Bronchial epithelial cell (primary cell): ENCODE results near the gene KCTD14. TPM values are rescaled to one million over a fixed set of nuclear protein-coding genes. Genes with fewer than 3 reads are reported as not detected.
"Not testable (repeated sequence)": the region's sequence is repeated elsewhere in the genome, so short reads cannot be mapped to it uniquely, and the experiment has no call there.

ENCODE experiments used
- DNase-seq: peaks from one replicate; pipeline ENCODE4 v3.0.0-alpha.2; 2010; ENCODE audit warnings: low read depth
- FAIRE-seq: peaks from 2 replicates; lab custom pipeline; 2011; peaks lifted over from hg19 to GRCh38; lab: Jason Lieb, UNC
- H3K27me3 ChIP-seq: 2 replicates; pipeline ENCODE4 v1.5.1; 2011; ENCODE audit warnings: low read length; ENCODE audit not compliant: control insufficient read depth, insufficient read depth
- H3K36me3 ChIP-seq: 2 replicates; pipeline ENCODE4 v1.5.1; 2011; ENCODE audit warnings: low read length; ENCODE audit not compliant: control insufficient read depth, insufficient read depth
- H3K4me3 ChIP-seq: 2 replicates; pipeline ENCODE4 v1.5.1; 2011; ENCODE audit warnings: mild to moderate bottlenecking, low read depth, low read length, control low read depth
- CTCF ChIP-seq: IDR thresholded peaks from 2 replicates; pipeline ENCODE4 v1.5.1; 2011; ENCODE audit warnings: mild to moderate bottlenecking, moderate library complexity, low read length, control low read depth, inconsistent platforms; ENCODE audit not compliant: insufficient read depth, severe bottlenecking
- total RNA-seq: library from RNA; depleted of rRNA; stranded (reverse); fragments of >200 nt; gene quantifications from 2 replicates; pipeline ENCODE4 v1.2.1, GENCODE V29; 2014

The KCTD14 gene
- total RNA-seq, 1 donor from 2014 or later, result 1.3 TPM

- Histone ChIP-seq H3K4me3 (no peak overlapping the region), H3K36me3 (no peaks in the 10 kb centered on the region), H3K27me3 (no peaks in the 10 kb centered on the region)
- no peak for TF ChIP-seq CTCF
- no peak for FAIRE-seq
- no peak for DNase-seq
Measured at GRCh38 chr11:78034623-78035022, 11.5 kb upstream of the KCTD14 start.

GRCh38 chr11:78033040-78033439, 10.0 kb upstream of the KCTD14 start:
- TF ChIP-seq CTCF, result no peak
- no peak overlapping the region for H3K4me3 ChIP-seq
- FAIRE-seq (no peak), DNase-seq (no peak)
- no peaks in the 10 kb centered on the region for H3K27me3 ChIP-seq
- no peaks in the 10 kb centered on the region for H3K36me3 ChIP-seq

GRCh38 chr11:78032090-78032489, 9.0 kb upstream of the KCTD14 start:
- Histone ChIP-seq H3K36me3 (no peaks in the 10 kb centered on the region), H3K4me3 (no peak overlapping the region), H3K27me3 (no peaks in the 10 kb centered on the region)
- FAIRE-seq (no peak), DNase-seq (no peak)
- no peak for TF ChIP-seq CTCF

- no peak for FAIRE-seq
- no peak for DNase-seq
- Histone ChIP-seq H3K27me3 (no peaks in the 10 kb centered on the region), H3K4me3 (no peak overlapping the region), H3K36me3 (no peaks in the 10 kb centered on the region)
- no peak for TF ChIP-seq CTCF
Measured at GRCh38 chr11:78031629-78032028, 8.6 kb upstream of the KCTD14 start.

- FAIRE-seq (no peak), DNase-seq (no peak)
- TF ChIP-seq CTCF, result no peak
- H3K27me3 ChIP-seq, result no peaks in the 10 kb centered on the region
- no peaks in the 10 kb centered on the region for H3K36me3 ChIP-seq
- H3K4me3 ChIP-seq, result no peak overlapping the region
Measured at GRCh38 chr11:78030429-78031325, 7.6 kb upstream of the KCTD14 start.

- not testable (repeated sequence) for FAIRE-seq
- peak; percentile 42 for DNase-seq
Measured at GRCh38 chr11:78028423-78028822, 5.3 kb upstream of the KCTD14 start.

More at GRCh38 chr11:78028423-78028822, 5.3 kb upstream of the KCTD14 start:
- not testable (repeated sequence) for H3K27me3 ChIP-seq, H3K4me3 ChIP-seq, H3K36me3 ChIP-seq
